HG02840 (cell line): ENCODE results near the gene C18orf63.
"Not testable (repeated sequence)": the region's sequence is repeated elsewhere in the genome, so short reads cannot be mapped to it uniquely, and the experiment has no call there.

Experiments
- ATAC-seq: cut with Tn5 transposase; IDR thresholded peaks from one replicate; pipeline ENCODE4 v1.9.1; 2021; ENCODE audit warnings: mild to moderate bottlenecking, moderate library complexity, moderate number of reproducible peaks; ENCODE audit not compliant: unreplicated experiment, low FRiP score

The C18orf63 gene

DNA sequence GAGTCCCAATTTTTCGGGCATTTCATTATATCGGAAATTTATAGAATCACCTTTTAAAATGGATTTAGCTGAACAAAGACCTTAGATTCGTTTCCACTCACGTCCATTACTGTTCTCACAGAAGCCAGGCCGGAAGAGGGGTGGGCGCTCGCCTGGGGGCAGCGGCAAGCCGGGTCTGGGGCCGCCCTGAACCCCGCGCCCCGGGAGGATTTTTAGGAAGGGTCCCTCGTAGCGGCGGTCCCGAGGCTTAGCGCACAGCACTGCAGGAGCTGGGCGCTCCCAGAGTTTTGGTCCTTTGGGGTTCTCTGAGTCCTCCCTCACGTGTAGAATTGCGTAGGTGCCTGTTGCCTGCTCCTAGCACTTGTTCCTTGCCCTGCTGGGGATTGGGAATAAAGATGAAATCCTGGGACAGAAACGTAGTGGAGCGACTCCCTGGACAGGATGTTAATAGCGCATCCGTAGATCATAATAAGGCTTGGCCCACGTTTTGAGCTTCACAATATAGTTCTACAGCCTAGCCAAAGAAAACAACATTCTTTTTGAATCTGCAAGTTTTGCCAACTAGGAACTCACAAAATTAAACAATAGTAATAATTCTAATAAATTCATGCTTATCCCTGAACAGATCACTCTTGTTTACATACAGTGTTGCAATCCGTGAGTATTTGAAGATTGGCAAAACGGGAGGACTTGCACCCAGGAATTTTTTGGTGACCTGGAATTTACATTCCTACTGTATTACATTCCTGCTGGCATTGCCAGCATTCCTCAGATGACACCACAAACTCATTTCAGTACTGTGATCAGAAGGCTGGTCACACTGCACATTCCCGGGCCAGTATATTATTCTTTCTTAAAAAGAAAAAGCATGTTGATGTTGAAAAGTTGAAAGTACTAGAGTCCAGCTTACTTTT, 875 bp downstream of the C18orf63 start:
- no peak for ATAC-seq

DNA sequence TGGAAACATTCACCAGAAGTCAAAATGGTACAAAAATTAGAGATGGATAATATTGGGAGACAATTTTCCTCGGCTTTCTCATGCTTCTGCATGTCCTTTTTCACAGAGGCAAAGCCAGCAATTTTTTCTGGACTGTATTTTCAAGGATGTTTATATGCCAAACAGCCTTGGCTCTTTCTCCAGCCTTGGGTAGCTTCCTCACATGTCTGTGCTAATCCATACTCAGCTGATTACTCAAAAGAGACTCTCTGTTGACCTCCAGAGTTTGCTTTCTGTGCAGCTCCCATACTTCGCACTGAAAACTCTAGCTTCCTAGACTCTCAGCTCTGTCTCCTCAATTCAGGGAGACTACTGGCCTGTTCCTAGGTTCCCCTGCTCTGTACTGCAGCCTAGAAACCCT, 10.6 kb downstream of the C18orf63 start:
- no peak for ATAC-seq

DNA sequence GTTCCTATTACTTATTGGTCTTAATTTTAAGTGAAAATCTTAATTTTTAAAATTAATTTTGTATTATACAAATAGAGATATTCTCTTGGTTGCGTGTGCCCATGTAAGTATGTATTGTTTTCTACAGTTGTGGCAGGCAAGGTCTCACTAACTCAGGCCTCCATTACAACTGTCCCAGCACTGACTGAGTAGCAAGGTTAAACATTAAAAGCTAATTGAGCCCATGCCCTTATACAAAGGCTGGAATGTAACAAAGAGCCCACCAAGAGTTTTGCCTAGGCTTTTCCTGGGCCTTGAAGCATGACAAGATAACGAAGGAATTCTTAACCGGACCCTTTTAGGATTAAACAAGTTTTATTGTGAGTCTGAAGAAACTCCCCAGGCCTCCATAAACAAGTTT, 11.2 kb downstream of the C18orf63 start:
- not testable (repeated sequence) for ATAC-seq

DNA sequence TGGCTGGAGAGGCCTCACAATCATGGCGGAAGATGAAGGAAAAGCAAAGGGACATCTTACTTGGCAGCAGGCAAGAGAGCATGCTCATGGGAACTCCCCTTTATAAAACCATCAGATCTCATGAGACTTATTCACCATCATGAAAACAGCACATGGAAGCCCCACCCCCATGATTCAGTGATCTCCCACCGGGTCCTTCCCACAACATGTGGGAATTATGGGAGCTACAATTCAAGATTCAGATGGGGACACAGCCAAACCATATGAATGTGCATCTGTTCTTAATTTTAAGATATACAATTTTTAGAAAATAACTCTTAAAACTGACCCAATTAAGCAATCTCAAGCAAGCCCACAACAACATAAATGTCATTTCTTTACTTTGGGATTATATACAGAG, 12.6 kb downstream of the C18orf63 start:
- ATAC-seq = no peak

DNA sequence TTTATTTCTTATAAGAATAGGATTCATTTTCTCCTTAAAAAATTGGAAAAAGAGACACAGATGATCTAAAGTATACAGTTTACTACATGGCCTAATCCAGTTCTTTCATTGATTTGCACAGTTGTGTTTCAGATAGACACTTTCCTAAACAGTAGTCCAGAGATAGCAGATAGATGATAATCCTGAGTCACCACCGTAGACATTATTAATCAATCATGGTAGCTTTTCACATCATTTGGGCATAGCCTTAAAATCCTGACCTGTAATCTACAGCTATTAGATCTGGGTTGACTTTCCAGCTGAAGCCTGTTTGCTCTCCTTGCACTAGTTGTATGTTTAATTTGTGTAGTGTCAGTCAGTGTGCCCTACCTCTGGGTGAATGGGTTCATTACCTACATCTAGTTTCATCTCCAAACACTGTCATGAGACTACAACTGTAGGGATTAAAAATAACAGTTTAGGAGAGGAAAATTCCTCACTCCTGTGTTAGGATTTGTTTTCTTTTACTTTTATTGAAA, 14.1 kb downstream of the C18orf63 start:
- no peak for ATAC-seq

DNA sequence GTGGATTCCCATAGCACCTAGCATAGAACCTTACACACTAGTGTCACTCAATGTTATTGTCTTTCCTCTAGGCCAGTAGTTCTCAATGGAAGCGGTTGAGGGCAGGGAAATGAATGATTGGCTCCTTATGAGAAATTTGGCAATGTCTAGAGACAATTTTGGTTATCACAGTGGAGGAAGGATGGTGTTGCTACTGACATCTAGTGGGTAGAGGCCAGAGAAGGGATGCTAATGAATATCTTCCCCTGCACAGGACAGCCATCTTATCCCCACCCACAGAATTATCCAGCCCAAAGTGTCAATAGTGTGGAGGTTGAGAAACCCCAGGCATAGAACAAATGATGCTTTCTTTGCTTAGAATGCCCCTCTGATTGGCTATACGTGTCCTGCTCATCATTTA, 15.8 kb downstream of the C18orf63 start:
- no peak for ATAC-seq

DNA sequence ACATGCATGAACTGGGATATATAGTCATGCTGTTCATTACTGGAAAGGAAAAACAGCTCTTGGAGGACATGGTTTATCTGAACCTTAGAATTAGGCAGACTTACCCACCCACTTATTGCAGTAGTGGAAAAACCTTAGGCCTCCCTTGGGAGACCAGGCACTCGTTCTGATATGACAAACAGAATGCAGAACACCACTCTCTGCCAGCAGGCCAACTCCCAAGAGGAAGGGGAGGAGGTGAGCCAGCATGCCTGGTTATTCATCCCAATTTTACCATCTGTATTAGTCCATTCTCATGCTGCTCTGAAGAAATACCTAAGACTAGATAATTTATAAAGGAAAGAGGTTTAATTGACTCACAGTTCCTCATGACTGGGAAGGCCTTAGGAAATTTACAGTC, 17.5 kb downstream of the C18orf63 start:
- no peak for ATAC-seq

DNA sequence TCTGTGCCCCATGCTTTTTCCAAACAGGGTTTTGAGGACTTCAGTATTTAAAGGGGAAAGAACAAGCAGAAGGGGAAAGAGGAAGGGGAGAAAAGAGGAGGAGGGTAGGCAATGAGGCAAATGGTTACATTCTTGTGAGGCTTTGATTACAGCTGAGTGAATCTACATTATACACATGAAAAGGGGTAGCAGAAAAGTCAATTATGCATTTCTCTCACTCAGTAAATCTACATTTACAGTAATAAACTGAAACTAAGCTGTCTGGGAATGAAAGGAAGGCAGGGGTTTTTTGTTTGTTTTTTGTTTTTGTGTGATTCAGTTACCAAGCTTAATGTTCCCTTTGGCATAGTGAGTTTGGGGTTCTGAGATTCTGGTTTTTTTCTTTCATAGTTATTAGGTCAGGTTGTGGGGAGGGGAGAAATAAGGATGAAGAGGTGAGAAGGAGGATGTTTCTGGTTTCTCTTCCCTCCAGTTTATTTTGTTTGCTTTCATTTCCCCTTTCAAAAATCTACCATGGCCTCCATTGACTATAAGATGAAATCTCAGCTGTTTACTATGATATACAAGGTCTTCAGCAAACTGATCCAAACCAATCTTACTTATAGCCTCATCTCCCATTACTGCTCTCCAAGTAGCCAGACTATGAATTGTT, 18.7 kb downstream of the C18orf63 start:
- ATAC-seq = no peak

DNA sequence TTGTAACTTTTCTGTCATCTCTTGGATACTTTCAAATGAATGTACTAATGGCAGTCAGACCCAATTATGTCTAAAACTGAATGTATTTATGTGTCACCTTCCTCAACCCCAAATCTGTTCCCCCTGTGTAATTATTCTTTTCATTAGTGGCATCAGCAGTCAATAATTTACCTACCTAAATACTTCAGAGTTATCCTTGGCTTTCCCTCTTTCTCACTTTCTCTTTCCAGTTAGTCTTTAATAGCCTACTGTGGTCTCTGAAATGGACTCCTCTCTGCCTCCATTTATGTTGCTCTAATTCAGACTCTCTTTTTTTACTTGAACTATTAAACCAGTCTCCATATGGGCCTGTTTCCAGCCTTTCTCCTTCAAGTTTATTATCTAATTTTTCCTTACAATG, 21.0 kb downstream of the C18orf63 start:
- ATAC-seq = no peak

DNA sequence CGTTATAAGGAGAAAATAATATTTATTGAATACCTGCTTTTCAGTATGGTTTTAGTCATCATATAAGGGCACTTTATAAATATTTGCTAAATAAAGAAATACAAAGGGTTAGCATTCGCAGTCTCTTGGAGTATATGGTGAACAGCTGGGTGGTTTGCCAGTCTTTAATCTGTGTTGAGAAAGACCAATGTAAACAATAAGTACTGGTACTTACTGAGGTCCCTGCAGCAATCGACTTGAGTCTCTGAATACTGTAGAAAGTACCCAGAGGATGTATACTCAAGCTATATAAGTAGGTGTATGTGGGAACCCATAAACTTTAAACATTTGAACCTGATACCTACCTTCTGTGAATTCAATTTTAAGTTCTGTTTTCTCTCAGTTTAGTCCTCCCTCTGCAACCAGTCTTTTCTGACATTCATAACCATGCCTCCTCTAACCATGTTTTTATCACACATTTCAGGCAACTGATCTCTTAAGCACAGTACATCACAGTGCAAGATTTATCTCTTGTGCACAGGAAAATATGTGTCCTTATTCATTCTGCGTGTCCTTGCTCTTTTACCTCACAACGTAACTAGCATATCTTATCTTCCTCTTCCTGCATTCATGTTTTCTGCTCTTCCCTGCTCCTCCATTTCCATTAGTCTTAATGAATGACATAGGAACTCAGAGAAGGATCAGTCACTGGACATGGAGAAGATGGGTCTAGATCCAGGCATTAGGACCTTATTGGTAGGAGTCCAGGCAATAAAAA, 21.7 kb downstream of the C18orf63 start:
- no peak for ATAC-seq

DNA sequence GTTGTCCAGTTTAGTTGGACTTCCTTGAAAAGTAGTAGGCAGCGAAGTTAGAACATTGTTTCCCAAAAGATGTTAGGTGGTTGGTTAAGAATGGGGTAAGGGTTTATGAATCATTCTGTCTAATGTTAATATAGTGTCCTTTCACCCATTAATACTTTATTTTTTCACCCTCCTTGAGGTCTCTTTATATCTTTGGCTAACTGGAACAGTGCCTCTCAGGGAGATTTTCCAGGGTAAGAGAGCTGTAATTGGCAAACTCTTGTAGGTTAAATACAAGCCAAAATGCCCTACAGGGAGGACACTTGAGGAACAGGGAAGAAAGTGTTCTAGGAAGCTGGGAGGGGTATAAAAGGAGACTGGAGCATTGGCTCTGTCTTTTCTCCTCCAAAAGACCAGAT, 22.3 kb downstream of the C18orf63 start:
- ATAC-seq = no peak

DNA sequence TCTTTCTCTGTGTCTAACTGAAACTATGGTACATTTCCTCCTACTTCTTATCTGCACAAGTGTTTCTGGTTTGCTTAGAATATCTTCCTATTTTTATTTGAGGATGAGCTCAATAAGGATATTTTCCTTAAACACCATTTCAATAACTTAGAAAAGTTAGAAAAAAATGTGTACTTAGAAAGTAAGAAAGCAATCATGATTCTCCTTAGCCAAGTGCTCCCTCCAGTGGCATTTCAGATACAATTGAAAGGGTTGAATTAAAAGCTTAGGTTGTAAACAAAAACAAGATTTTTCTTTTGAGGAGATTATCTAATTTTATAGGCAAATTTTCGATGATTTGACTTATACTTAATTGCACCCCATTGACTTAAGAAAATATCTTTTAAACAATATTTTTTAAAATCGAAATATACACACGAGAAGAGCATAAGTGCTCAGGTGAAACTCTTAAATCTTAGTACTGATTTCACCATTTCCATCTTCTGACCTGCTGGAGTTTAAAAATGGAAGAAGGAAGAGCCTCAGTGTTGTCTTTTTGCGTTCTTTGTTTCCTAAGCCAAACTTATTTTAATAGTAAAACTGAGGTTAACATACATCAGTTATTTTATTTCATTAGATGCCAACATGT, 26.9 kb downstream of the C18orf63 start:
- no peak for ATAC-seq

DNA sequence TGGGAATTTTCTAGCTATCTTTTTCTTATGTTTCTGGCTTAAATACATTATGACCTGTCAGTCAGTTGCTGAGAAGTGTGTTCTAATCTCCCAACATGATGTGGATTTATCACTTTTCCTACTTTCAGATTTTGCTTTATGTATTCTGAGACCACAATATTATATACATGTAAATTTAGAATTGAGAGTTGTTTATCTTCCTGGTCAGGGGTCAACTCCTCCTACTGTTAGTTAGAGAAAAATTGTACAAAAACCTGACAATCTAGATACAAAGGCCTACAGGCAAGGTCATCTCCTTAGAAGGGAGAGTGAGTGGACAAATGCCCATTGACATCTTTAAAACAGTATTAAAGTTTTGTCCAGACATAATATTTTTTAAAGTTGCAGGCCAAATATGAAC, 30.6 kb downstream of the C18orf63 start:
- ATAC-seq = no peak

DNA sequence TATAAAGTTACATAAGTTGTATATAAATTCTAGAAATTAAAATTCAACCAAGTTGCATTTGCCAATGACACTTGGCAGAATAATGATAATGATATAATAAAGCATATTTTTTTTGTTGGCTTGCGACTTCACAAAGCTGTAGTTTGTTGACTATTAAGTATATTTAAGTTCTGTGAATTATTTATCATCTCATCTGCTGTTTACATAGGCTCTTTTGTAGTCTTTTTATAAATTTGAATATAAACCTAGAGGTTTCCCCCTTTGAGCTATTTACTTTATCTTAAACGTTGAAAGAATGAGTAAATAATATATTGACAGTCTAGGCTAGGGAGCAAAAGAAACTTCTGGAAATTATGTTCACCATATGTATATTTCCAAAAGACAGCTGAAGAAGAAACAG, 32.9 kb downstream of the C18orf63 start:
- no peak for ATAC-seq

DNA sequence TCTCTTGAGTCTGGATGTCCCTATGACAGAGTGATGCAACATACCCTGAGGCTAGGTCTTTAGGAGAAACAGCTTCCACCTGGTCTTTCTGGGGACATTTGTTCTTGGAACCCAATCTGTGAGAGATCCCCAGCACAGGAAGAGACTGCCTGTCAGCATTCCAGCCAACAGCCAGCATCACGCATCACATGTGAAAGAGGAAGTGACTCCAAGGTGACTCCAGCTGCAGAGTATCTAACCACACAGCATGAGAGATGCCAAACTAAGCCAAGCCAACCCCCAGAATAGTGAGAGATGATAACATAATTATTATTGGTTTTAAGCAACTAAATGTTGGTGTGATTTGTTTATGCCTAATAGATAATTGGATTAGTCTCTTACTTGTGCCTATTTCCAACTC, 35.7 kb downstream of the C18orf63 start:
- ATAC-seq = no peak

DNA sequence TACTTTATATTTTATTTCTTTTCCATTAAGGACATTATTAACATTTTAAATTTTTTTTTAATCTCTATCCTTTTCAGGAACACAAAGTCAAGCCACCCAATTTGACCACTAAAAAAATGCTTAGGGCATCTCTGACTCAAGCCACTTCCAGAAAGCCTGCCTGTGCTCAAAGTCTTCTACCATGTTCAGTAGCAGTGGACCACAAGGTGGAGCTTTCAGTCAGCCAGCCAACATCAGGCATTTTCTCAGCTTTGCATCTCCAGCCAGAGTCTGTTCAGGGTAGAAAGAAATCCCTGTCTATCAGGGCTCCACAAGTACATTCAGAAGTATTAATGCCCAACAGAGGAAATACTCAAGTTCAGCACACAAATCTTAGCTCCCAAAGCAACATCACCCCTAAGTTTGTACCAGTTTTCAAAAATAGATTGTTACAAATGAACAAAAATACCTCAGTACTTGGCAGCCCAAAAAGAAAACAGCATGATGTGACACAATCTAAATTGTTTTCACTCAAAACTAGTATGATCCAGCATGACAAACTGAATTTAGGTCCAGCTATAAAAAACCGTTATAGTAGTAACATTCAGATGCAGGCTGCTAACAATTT, 37.6 kb downstream of the C18orf63 start:
- no peak for ATAC-seq

DNA sequence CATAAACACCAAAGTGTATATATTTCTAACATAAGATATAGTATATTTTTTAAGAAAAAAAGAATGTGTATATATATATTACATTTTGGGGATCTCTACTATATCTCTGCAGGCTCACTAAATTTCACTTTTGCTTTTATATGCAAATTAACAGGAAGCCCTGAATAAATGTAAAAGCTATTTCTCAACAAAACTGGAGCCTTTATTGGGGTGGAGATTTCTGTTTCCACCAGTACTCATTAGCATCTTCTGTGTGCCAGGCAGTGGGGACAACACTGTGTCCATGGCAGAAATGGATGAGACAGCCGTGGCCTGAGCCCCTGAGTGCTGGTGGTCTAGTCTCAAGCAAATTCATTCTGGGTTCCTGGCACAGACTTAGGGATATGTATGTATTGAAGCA, 41.3 kb downstream of the C18orf63 start:
- ATAC-seq = no peak

DNA sequence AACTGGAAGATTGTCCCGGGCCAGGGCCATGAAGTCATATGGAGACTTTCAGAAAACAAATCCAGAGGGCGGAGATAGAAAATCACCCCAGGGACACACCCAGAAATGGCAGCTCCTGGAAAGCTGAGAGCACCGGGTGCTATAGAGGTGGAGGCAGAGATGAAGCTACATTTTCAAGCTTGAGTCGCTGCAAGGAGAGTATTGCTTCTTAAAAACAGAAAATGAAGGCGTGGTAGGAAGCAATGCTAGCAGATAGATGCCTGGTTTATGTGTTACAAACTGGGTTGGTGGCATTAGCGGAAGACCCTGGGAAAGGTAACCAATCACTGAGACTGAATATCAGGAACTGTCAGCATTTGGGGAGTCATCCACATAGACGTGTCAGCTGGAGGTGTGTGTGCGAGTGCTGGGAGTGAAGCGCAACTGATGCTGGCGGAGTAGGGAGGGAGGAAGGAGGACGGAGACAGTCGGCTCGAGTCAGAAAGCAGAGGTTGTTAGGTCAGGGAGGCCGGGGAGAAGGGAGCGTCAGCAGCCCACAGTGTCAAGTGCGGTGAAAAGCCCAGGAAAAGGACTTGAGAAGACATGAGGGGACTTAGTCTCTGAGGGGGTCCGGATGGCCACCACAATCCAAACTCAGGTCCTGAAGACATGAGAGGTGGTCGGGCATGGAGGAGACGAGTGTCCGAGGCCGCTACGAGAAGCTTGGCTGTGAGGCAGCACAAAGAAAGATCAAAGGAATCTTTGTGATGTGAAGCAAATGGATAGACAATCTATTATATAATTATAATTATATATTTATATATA, 45.4 kb downstream of the C18orf63 start:
- ATAC-seq = no peak

DNA sequence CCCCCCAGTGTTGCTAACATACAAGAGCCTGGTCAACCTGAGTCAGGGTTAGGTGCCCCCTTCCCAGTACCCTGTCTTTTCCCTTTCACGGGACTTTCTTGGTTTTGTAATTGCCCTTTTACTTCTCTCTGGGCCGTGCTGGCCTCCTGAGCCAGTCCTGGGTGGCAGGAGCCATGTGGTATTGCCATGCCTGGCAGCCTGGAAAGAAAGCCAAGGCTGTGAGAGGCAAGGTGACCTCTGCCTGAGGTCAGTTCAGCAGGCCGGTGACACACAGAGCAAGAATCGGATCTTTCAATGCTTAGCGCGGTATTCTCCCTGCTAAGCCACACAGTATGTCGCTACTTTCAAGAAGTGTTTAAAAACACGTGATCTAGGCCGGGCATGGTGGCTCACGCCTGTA, 52.3 kb downstream of the C18orf63 start:
- ATAC-seq = no peak
